22Rv1 (cell line): ENCODE data around the gene NUP210.

Experiments
- ZFX ChIP-seq: fragments of 450-650 bp; IDR thresholded peaks from 2 replicates; pipeline ENCODE4 v1.6.1; 2017; ENCODE audit warnings: antibody characterized with exemption, borderline replicate concordance
- TF ChIP-seq, protein P1 (sequence below): fragments of 450-650 bp; IDR thresholded peaks from 2 replicates; pipeline ENCODE4 v1.5.1; 2017; ENCODE audit warnings: mild to moderate bottlenecking

DNA sequence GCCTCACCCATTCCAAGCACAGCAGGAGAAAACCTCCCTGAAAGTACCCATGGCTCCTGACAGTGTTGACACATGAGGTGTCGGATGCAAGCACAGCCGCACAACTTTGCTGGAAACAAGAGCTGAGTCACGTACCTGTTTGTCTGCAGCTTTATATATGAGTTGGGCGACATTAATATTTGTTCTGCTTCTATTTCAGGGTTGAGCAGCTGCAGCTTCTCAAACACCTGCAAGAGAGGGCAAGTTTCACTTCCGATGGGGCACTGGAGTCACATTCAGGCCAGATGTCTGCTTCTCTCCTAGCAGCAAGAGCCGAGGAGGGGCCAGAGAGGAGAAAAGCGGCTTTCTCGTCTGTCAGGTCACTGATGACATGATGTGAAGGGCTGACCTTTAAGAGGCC, 88.0 kb downstream of the NUP210 start:
- no peak for TF ChIP-seq ZFX
- TF ChIP-seq, protein P1, sequence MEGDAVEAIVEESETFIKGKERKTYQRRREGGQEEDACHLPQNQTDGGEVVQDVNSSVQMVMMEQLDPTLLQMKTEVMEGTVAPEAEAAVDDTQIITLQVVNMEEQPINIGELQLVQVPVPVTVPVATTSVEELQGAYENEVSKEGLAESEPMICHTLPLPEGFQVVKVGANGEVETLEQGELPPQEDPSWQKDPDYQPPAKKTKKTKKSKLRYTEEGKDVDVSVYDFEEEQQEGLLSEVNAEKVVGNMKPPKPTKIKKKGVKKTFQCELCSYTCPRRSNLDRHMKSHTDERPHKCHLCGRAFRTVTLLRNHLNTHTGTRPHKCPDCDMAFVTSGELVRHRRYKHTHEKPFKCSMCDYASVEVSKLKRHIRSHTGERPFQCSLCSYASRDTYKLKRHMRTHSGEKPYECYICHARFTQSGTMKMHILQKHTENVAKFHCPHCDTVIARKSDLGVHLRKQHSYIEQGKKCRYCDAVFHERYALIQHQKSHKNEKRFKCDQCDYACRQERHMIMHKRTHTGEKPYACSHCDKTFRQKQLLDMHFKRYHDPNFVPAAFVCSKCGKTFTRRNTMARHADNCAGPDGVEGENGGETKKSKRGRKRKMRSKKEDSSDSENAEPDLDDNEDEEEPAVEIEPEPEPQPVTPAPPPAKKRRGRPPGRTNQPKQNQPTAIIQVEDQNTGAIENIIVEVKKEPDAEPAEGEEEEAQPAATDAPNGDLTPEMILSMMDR: no peak
